Subcutaneous adipose tissue (tissue), 4 donors: ENCODE measurements around the gene ANKRD23. TPM values are rescaled to one million over a fixed set of nuclear protein-coding genes. Genes with fewer than 3 reads are reported as not detected.

Experiments used
- total RNA-seq, 4 donors: library from RNA; depleted of rRNA; stranded (reverse); fragments of >200 nt; gene quantifications; one replicate each; pipeline ENCODE4 v1.1.0, GENCODE V29; 2016
- TF ChIP-seq, protein P1 (sequence below): fragments of 450-650 bp; IDR thresholded peaks from one replicate; pipeline ENCODE4 v1.5.1; 2016; ENCODE audit warnings: low read depth, mild to moderate bottlenecking, control low read depth, antibody characterized with exemption, moderate library complexity

ANKRD23 gene
- total RNA-seq, 4 donors from 2014 or later = 1.7 to 4.3 (median 2.9) TPM; not detected in 1

DNA sequence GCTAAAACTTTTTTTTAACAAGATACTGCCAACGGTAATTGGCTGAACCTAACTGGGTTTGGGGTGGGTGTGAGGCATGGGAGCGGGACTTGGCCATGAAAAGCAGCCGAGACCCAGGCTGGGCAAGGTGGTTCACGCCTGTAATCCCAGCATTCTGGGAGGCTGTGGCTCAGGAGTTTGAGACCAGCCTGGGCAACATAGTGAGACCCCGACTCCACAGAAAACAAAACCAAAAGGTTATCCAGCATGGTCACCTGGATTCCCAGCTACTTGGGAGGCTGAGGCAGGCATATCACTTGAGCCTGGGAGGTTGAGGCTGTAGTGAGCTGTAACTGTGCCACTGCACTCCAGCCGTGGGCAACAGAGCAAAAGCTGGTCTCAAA is 37.1 kb upstream of the ANKRD23 start:
- TF ChIP-seq, protein P1, sequence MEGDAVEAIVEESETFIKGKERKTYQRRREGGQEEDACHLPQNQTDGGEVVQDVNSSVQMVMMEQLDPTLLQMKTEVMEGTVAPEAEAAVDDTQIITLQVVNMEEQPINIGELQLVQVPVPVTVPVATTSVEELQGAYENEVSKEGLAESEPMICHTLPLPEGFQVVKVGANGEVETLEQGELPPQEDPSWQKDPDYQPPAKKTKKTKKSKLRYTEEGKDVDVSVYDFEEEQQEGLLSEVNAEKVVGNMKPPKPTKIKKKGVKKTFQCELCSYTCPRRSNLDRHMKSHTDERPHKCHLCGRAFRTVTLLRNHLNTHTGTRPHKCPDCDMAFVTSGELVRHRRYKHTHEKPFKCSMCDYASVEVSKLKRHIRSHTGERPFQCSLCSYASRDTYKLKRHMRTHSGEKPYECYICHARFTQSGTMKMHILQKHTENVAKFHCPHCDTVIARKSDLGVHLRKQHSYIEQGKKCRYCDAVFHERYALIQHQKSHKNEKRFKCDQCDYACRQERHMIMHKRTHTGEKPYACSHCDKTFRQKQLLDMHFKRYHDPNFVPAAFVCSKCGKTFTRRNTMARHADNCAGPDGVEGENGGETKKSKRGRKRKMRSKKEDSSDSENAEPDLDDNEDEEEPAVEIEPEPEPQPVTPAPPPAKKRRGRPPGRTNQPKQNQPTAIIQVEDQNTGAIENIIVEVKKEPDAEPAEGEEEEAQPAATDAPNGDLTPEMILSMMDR = no peak

DNA sequence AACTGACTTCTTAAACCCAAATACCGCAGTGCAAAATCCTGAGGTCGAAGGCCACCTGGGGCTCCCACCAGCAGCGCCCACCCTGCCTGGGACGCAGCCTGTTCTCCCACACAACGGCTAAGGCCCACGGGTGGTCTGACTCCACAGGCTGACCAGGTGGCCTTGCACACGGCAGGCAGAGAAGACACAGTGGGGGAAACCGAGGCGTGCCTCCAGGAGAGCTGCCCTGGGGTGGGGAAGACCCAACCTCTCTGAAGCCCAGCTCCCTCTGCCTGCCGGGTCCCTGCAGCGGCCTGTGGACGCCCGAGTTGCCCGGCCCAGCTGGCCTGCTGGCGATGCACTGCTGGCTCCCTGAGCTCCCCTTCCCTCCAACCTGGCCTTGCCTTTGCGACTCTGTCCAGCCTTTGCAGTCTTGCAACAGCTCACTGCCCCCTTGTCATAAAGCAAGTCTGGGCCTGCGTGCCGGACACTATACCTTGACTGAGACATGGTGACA is 35.8 kb upstream of the ANKRD23 start:
- TF ChIP-seq, protein P1 = no peak

DNA sequence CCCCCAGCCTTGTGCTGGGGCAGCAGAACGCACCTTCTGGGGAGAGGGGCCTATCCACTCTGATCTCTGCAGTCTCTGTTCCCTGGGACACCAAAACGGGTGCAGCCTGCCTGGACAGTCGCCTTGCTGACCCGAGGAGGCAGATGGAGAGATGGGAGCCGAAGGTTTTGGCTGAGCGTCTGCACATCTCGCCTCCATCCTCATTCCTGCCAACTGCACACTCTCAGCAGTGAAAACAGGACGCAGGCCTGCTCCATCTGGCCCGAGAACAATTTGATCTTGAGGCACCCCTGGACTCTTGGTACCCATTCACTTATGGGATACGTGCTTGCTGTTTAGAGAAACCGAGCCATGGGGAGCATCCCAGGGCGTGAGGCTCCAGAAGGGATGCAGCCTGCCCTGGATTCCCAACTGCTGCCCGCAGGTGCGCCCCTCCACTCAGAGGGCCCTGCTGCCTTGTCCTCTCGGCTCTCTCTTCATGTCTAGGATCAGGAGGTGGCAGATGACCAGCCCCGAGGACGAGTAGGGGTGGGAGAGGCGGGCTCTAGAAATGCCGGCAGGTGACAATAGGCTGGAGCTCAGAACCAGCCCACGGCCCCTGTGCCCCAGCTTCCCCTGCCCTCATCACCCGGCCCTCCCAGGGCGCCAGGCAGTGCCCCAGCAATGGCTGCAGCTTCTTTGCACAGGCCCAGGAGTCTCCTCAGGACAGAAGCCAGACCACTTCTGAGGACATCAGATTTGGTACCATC is 35.1 kb upstream of the ANKRD23 start:
- TF ChIP-seq, protein P1 = no peak

DNA sequence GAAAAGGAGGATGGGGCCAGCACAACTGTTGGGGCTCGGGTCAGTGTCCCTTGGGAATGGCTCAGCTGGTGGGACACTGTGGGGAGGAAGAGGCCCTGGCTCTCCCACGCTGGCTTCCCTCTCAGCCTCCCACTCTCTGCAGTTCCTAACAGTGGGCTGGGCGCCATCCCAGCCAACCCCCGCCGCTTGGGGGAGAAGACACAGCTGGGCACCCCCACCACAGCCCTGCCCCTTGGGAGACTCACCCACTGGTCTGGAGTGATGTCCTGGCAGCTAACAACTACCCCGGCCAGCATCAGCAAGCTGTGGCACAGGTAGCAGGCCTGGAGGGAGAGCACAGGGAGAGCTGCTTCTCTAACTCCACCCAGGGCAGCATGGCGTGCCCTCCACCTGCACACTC is 34.4 kb upstream of the ANKRD23 start:
- TF ChIP-seq, protein P1 = no peak

DNA sequence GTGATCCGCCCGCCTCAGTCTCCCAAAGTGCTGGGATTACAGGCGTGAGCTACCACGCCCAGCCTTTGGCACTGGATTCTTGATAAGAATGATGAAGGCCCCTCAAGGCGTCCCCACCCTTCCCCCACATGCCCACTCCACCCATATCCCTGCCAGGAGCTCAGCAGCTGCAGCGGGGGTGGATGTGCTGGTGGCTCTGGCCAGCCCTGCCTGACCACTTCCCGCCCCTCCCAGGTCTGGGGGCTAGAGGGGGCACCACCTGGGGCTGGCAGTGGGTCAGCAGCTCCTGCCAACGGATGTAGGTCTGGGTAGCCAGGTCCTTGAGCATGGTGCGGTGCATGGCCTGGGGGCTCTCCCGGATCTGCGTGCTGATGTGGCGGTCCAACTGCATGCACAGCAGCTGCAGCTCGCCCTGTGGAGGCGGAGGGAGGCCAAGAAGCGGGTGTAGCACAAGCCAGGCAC is 33.8 kb upstream of the ANKRD23 start:
- TF ChIP-seq, protein P1 = no peak

DNA sequence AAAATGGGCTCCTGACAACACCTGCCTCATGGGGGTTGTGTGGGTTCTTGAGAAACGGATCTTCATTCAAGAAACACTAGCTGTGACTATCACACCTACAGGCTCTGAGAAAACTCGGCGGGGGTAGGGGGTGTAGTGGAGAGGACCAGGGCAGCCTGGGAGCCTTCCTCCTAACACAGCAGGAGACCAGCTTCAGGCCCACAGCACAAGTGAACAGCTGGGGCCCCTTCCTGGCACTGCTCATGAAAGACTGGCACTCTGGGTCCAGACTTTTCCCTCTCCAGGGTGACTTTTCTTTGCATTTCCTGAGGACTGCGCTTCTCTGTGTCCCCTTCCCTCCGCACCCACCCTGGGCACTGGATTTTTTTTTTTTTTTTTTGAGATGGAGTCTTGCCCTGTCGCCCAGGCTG is 33.2 kb upstream of the ANKRD23 start:
- TF ChIP-seq, protein P1 = no peak

DNA sequence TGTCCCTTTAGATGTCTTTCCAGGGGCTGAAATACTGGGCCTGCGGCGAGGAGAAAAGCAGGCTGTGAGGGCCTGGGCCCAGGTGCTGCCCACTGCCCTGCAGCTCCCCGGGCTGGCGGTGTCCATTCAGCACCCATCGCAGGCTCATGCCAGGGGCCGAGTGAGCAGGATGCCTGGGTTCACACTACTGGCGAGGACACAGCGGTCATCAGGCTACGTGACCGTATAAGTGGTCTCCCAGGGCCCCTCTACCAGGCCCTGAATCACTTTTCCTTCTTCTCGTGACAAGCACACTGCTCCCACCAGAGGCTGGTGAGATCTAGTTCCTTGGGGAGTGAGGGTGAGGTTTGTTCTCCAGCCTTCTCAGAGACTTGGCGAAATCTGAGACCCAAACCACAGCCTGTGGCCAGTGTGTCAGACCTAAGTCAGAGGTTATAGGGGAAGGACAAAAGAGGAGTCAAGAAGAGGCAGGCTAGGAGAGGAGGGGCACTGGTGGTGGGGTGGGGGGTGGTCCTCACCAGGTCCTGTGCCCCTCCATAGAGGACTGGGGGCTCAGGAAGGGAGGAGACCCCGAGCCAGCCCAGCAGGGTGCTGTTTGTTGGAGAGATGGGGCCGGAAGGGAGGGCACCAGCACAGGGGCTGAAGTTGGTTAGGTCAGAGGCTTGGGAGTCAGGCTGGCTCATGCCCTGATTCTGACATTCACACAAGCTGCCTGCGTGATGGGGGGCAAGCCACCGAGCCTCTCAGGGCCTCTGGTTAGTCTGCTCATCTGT is 32.6 kb upstream of the ANKRD23 start:
- TF ChIP-seq, protein P1 = no peak
